CD4-positive, alpha-beta T cell treated with Interleukin-15 for 1 hour (primary cell): ENCODE data around the gene MINDY2.
"Not testable (repeated sequence)": the region's sequence is repeated elsewhere in the genome, so short reads cannot be mapped to it uniquely, and the experiment has no call there.

Source experiments
- DNase-seq: peaks from one replicate; pipeline ENCODE4 v3.0.0-alpha.2; 2020

Gene MINDY2

GRCh38 chr15:58755350-58755749 is 15.8 kb upstream of the MINDY2 start:
- no peak for DNase-seq

GRCh38 chr15:58755956-58756355 is 15.1 kb upstream of the MINDY2 start:
- DNase-seq: no peak

- DNase-seq: no peak
These were observed 13.0 kb upstream of the MINDY2 start for GRCh38 chr15:58758141-58758540.

GRCh38 chr15:58760385-58761009 is 10.6 kb upstream of the MINDY2 start:
- DNase-seq: no peak

GRCh38 chr15:58761010-58761388 is 10.1 kb upstream of the MINDY2 start:
- no peak for DNase-seq

GRCh38 chr15:58762285-58762684 is 8.8 kb upstream of the MINDY2 start:
- no peak for DNase-seq

- DNase-seq: no peak
These were observed 8.4 kb upstream of the MINDY2 start for GRCh38 chr15:58762731-58763130.

- no peak for DNase-seq
These were observed 6.6 kb upstream of the MINDY2 start for GRCh38 chr15:58764468-58764867.

- DNase-seq: no peak
These were observed 4.8 kb upstream of the MINDY2 start for GRCh38 chr15:58766290-58766689.

GRCh38 chr15:58768601-58769004 is 2.5 kb upstream of the MINDY2 start:
- not testable (repeated sequence) for DNase-seq

GRCh38 chr15:58770519-58770856 is 614 bp upstream of the MINDY2 start:
- DNase-seq: no peak

GRCh38 chr15:58771621-58772250 is 634 bp downstream of the MINDY2 start:
- DNase-seq: no peak

GRCh38 chr15:58773024-58773423 is 1.9 kb downstream of the MINDY2 start:
- no peak for DNase-seq

- DNase-seq: no peak
These were observed 4.3 kb downstream of the MINDY2 start for GRCh38 chr15:58775402-58775801.

- DNase-seq: no peak
These were observed 6.0 kb downstream of the MINDY2 start for GRCh38 chr15:58777107-58777506.

- no peak for DNase-seq
These were observed 8.5 kb downstream of the MINDY2 start for GRCh38 chr15:58779554-58779953.

- no peak for DNase-seq
These were observed 14.3 kb downstream of the MINDY2 start for GRCh38 chr15:58785355-58785754.

- DNase-seq: no peak
These were observed 17.1 kb downstream of the MINDY2 start for GRCh38 chr15:58788056-58788710.

- no peak for DNase-seq
These were observed 22.8 kb downstream of the MINDY2 start for GRCh38 chr15:58793862-58794261.

- no peak for DNase-seq
These were observed 24.7 kb downstream of the MINDY2 start for GRCh38 chr15:58795825-58796224.

- DNase-seq: no peak
These were observed 26.4 kb downstream of the MINDY2 start for GRCh38 chr15:58797505-58797904.

GRCh38 chr15:58805095-58805494 is 34.0 kb downstream of the MINDY2 start:
- DNase-seq: no peak

GRCh38 chr15:58823267-58823666 is 52.2 kb downstream of the MINDY2 start:
- DNase-seq: not testable (repeated sequence)

GRCh38 chr15:58830556-58830955 is 59.5 kb downstream of the MINDY2 start:
- DNase-seq: no peak
